ENCODE measurements around the gene KIT.

The KIT gene

DNA sequence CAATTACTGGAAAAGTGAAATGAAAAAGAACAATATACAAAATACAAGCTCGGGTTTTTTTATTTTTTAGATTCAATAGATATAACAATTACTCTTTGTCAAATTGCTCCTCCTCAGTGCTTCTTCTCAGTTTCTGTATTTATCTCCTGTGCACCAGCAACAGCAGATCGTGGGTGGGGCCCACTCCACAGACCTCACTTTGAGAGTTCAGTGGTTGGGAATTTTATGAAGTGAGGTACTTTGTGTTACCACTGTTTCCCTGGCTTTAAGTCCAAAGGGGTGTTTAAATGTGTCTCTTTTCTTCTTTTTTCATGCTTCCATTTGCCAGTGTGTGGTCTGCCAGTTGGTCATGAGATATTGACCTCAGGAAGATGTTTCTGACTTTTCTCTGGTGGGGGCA lies 54.4 kb downstream of the KIT start:
- DNase-seq (ENCODE audit: low read depth), result no peak
- TF ChIP-seq CTCF (IDR thresholded peaks at IDR 0.05; ENCODE audit: control insufficient read depth, extremely low read depth, insufficient read depth), result no peak
- H3K4me3 ChIP-seq (ENCODE audit: low read depth, low read length), result no peak overlapping the region

GRCh38 chr4:54714631-54715030 lies 56.9 kb downstream of the KIT start:
- DNase-seq (ENCODE audit: low read depth), result no peak
- no peak for TF ChIP-seq CTCF (IDR thresholded peaks at IDR 0.05; ENCODE audit: control insufficient read depth, extremely low read depth, insufficient read depth)
- H3K4me3 ChIP-seq (ENCODE audit: low read depth, low read length), result no peak overlapping the region

DNA sequence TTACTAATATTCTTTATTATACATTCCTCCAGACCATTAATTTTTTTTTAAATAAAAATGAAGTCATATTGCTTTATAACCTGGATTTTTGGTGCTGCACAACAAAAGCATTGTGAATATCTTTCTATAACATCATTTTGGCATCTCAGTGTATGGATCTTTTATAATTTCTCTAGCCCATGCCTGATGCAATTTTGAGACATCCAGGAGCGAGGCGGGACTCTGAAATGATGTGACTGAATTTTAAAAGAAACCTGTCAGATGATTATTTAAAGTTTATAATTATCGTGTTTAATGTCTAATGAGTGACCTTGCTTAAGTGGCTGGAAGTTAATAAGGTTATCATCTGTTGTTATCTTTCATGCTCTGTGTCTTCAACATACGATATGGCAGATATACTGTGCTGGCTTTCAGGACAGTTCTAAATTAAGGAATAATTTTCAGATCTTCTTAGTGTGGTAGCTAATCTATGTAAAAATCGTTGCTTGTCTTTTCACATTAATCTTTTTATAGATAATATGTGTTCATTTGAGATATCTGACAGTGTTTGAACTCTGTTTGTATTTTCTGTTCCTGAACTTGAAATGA lies 58.8 kb downstream of the KIT start:
- no peak for DNase-seq (ENCODE audit: low read depth)
- H3K4me3 ChIP-seq (ENCODE audit: low read depth, low read length), result no peak overlapping the region
- TF ChIP-seq CTCF (IDR thresholded peaks at IDR 0.05; ENCODE audit: control insufficient read depth, extremely low read depth, insufficient read depth), result no peak

GRCh38 chr4:54717694-54718093 lies 59.9 kb downstream of the KIT start:
- TF ChIP-seq CTCF (IDR thresholded peaks at IDR 0.05; ENCODE audit: control insufficient read depth, extremely low read depth, insufficient read depth), result no peak
- no peak for DNase-seq (ENCODE audit: low read depth)
- H3K4me3 ChIP-seq (ENCODE audit: low read depth, low read length), result no peak overlapping the region

GRCh38 chr4:54719378-54719777 lies 61.6 kb downstream of the KIT start:
- DNase-seq (ENCODE audit: low read depth), result no peak
- no peak overlapping the region for H3K4me3 ChIP-seq (ENCODE audit: low read depth, low read length)
- TF ChIP-seq CTCF (IDR thresholded peaks at IDR 0.05; ENCODE audit: control insufficient read depth, extremely low read depth, insufficient read depth), result no peak

DNA sequence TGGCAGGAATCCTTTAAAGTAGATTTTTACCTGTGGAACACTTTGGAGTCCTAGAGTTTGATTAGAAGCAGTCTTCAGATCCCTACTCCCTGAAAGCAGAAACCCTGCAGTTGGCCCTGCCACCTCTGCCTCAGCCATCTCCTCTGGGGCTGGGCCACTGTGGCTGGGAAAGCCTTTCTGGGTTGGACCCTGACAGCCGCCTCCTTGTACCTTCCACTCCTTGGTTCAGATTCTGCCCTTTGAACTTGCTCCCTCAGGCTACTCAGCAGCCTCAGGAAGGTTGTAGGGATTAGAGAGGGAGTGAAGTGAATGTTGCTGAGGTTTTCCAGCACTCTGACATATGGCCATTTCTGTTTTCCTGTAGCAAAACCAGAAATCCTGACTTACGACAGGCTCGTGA lies 65.5 kb downstream of the KIT start:
- TF ChIP-seq CTCF (IDR thresholded peaks at IDR 0.05; ENCODE audit: control insufficient read depth, extremely low read depth, insufficient read depth), result no peak
- H3K4me3 ChIP-seq (ENCODE audit: low read depth, low read length), result no peak overlapping the region
- no peak for DNase-seq (ENCODE audit: low read depth)

- TF ChIP-seq CTCF (IDR thresholded peaks at IDR 0.05; ENCODE audit: control insufficient read depth, extremely low read depth, insufficient read depth), result no peak
- no peak for DNase-seq (ENCODE audit: low read depth)
Measured at GRCh38 chr4:54723820-54724219, 66.1 kb downstream of the KIT start.

More at GRCh38 chr4:54723820-54724219, 66.1 kb downstream of the KIT start:
- no peak overlapping the region for H3K4me3 ChIP-seq (ENCODE audit: low read depth, low read length)
